Endodermal cell (in vitro differentiated cells): ENCODE results near the gene CCDC83. TPM values are rescaled to one million over a fixed set of nuclear protein-coding genes. Genes with fewer than 3 reads are reported as not detected.
A peak's percentile ranks its signal among the peaks of the same experiment; 100 is the strongest.

Experiments
- DNase-seq: peaks from one replicate; pipeline ENCODE4 v3.0.0-alpha.2; 2017
- H3K27ac ChIP-seq: 2 replicates; pipeline ENCODE4 v1.5.1; 2013; ENCODE audit warnings: mild to moderate bottlenecking, low read depth, low read length, moderate library complexity
- H3K27me3 ChIP-seq: 2 replicates; pipeline ENCODE4 v1.6.1; 2013; ENCODE audit warnings: mild to moderate bottlenecking, low read length, moderate library complexity; ENCODE audit not compliant: insufficient read depth, control insufficient read depth, poor library complexity, severe bottlenecking
- H3K36me3 ChIP-seq: 2 replicates; pipeline ENCODE4 v1.7.0; 2013; ENCODE audit warnings: mild to moderate bottlenecking, low read length, moderate library complexity; ENCODE audit not compliant: control insufficient read depth, insufficient read depth
- H3K4me1 ChIP-seq: one replicate; pipeline ENCODE4 v1.7.0; 2013; ENCODE audit warnings: low read length; ENCODE audit not compliant: control insufficient read depth, insufficient read depth
- H3K4me3 ChIP-seq: 2 replicates; pipeline ENCODE4 v1.5.1; 2013; ENCODE audit warnings: mild to moderate bottlenecking, low read length, moderate library complexity
- H3K9ac ChIP-seq: 2 replicates; pipeline ENCODE4 v1.6.1; 2013; ENCODE audit warnings: mild to moderate bottlenecking, low read length, moderate library complexity; ENCODE audit not compliant: poor library complexity, severe bottlenecking; ENCODE audit errors: extremely low read depth
- H3K9me3 ChIP-seq: 2 replicates; pipeline ENCODE4 v1.6.1; 2013; ENCODE audit warnings: mild to moderate bottlenecking, low read length, moderate library complexity; ENCODE audit not compliant: control insufficient read depth
- H3K27ac Mint-ChIP-seq: 2 replicates; pipeline ENCODE4 v1.8.0; 2020; ENCODE audit warnings: mixed read lengths
- H3K27me3 Mint-ChIP-seq: 2 replicates; pipeline ENCODE4 v1.8.0; 2021; ENCODE audit warnings: mild to moderate bottlenecking, mixed read lengths; ENCODE audit not compliant: insufficient read depth
- H3K36me3 Mint-ChIP-seq: 2 replicates; pipeline ENCODE4 v1.8.0; 2020; ENCODE audit warnings: low read depth, mixed read lengths
- H3K4me1 Mint-ChIP-seq: 2 replicates; pipeline ENCODE4 v1.8.0; 2020; ENCODE audit warnings: mixed read lengths
- H3K4me3 Mint-ChIP-seq: 2 replicates; pipeline ENCODE4 v1.8.0; 2020; ENCODE audit warnings: mild to moderate bottlenecking, moderate library complexity, mixed read lengths
- H3K9me3 Mint-ChIP-seq: 2 replicates; pipeline ENCODE4 v1.8.0; 2020; ENCODE audit warnings: mild to moderate bottlenecking, mixed read lengths
- CTCF ChIP-seq: fragments of 200-600 bp; sonication (generic); conservative IDR thresholded peaks from 2 replicates; pipeline ENCODE4 v1.5.0; 2021; ENCODE audit warnings: antibody characterized with exemption, mild to moderate bottlenecking
- WGBS, 2 experiments: methylation state at CpG; one replicate each; pipeline versions ENCODE4 v1.1.5 to v1.1.7; 2013; ENCODE audit warnings: missing lambda C conversion rate in 2 of 2, mixed read lengths in 1 of 2; ENCODE audit not compliant: insufficient coverage in 1 of 2, insufficient read length in 1 of 2; 5-methylcytosine and 5-hydroxymethylcytosine counted together
- total RNA-seq, 2 donors: library from RNA; stranded (reverse); fragmentation: NEBNext Ultra II Directional in 1 of 2; extraction: Animal tissue kit (Norgen Biotek cat#: 25700) in 1 of 2; gene quantifications; 2 replicates in 1 of 2; 3 replicates in 1 of 2; pipeline ENCODE4 v1.2.1, GENCODE V29; 2021

The CCDC83 gene
- total RNA-seq, 2 donors from 2014 or later, result not detected

GRCh38 chr11:85903811-85904210 is 48.6 kb downstream of the CCDC83 start:
- Histone ChIP-seq H3K27me3 (no peaks in the 10 kb centered on the region), H3K4me3 (no peak overlapping the region), H3K27ac (no peak overlapping the region), H3K9me3 (no peaks in the 10 kb centered on the region), H3K36me3 (no peaks in the 10 kb centered on the region), H3K9ac (no peak overlapping the region), H3K4me1 (no peaks in the 10 kb centered on the region)
- Mint-ChIP-seq H3K9me3 (no peaks in the 10 kb centered on the region), H3K4me1 (peaks cover 3% of the 10 kb centered on the region), H3K27ac (no peak overlapping the region), H3K36me3 (no peaks in the 10 kb centered on the region), H3K27me3 (no peaks in the 10 kb centered on the region), H3K4me3 (no peak overlapping the region)
- 97% methylated on average over 2 of the region's 3 CpGs; no CpG with 5 or more reads in 1 of the 2 experiments for WGBS, 2 experiments
- no peak for DNase-seq
- no peak for TF ChIP-seq CTCF

- DNase-seq, result no peak
- 83 to 90% methylated on average over 2 of the region's 2 CpGs for WGBS, 2 experiments
- Mint-ChIP-seq H3K27me3 (peaks cover 4% of the 10 kb centered on the region), H3K36me3 (no peaks in the 10 kb centered on the region), H3K4me1 (no peaks in the 10 kb centered on the region), H3K27ac (no peak overlapping the region), H3K9me3 (peaks cover 7% of the 10 kb centered on the region), H3K4me3 (no peak overlapping the region)
- no peak overlapping the region for H3K27ac ChIP-seq
- no peak overlapping the region for H3K9ac ChIP-seq
- no peak overlapping the region for H3K4me3 ChIP-seq
- no peaks in the 10 kb centered on the region for H3K4me1 ChIP-seq
- H3K9me3 ChIP-seq, result peaks cover 8% of the 10 kb centered on the region
- H3K36me3 ChIP-seq, result no peaks in the 10 kb centered on the region
- H3K27me3 ChIP-seq, result no peaks in the 10 kb centered on the region
- peak; percentile 30 for TF ChIP-seq CTCF
Observed at GRCh38 chr11:85912414-85912813, 57.2 kb downstream of the CCDC83 start.

- no peak overlapping the region for H3K9ac ChIP-seq
- peaks cover 8% of the 10 kb centered on the region for H3K9me3 ChIP-seq
- H3K9me3 Mint-ChIP-seq, result peaks cover 7% of the 10 kb centered on the region
- no peaks in the 10 kb centered on the region for H3K4me1 ChIP-seq
- H3K36me3 Mint-ChIP-seq, result no peaks in the 10 kb centered on the region
- H3K4me3 ChIP-seq, result no peak overlapping the region
- no peak for TF ChIP-seq CTCF
- no peak for DNase-seq
- peaks cover 2% of the 10 kb centered on the region for H3K4me1 Mint-ChIP-seq
- no peaks in the 10 kb centered on the region for H3K27me3 ChIP-seq
- peaks cover 4% of the 10 kb centered on the region for H3K27me3 Mint-ChIP-seq
- no peak overlapping the region for H3K4me3 Mint-ChIP-seq
- no peaks in the 10 kb centered on the region for H3K36me3 ChIP-seq
- no peak overlapping the region for H3K27ac Mint-ChIP-seq
- no peak overlapping the region for H3K27ac ChIP-seq
Observed at GRCh38 chr11:85913513-85913912, 58.3 kb downstream of the CCDC83 start.
